Stimulated activated CD8-positive, alpha-beta memory T cell treated with anti-CD3 and anti-CD28 coated beads, Interleukin-2, amount 100 ng/mL, for 48 hours (primary cell): ENCODE data around the gene RBM38.
"Not testable (repeated sequence)": the region's sequence is repeated elsewhere in the genome, so short reads cannot be mapped to it uniquely, and the experiment has no call there.

Experiments used
- DNase-seq, 2 donors: peaks; one replicate each; pipeline ENCODE4 v3.0.0-alpha.2; 2020; ENCODE audit warnings: low read depth in 2 of 2

The RBM38 gene

DNA sequence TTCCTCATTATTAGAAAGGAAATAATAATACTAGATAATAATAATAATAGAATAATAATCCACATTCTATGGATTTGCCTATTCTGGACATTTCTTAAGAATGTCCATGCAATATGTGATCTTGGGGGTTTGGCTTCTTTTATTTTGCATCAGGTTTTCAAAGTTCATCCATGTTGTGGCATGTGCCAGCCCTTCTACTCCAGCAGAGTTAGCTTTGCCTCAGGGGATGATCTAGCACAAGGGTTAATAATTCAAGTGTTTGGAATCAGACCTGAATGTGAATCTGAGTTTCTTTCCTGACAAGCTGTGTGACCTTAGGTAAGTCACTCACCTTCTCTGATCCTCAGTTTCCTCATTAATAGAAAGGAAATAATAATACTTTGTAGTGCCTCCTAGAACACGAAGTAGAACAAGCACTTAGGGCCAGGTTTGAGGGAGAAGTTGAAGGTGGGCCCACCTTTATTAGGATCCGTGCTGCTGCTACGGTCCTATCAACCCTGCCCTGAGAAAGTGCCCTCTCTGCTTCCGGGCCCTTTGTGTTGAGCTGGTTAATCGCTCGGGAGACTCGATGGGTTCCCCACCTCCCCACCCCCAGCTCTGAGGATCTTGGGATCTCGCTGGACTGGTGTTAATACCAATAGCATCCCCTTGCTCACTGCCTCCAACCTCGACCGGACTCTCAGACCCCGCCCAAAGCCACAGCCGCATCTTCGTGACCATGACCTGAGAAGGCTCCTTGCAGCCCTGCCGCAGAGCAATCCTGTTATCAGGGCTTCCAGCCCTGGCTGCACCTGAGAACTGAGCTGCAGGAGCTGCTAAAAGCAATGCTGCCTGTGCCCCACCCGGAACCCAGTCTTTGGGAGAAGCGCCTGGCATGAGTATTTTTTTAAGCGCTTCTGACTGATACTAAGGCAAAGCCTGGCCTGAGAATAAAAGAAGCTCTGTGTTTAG, 26.9 kb downstream of the RBM38 start:
- no peak for DNase-seq

DNA sequence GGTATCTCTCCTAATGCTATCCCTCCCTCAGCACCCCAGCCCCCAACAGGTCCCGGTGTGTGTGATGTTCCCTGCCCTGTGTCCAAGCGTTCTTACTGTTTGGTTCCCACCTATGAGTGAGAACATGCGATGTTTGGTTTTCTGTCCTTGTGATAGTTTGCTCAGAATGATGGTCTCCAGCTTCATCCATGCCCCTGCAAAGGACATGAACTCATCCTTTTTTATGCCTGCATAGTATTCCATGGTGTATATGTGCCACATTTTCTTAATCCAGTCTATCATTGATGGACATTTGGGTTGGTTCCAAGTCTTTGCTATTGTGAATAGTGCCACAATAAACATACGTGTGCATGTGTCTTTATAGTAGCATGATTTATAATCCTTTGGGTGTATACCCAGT, 28.3 kb downstream of the RBM38 start:
- DNase-seq, result not testable (repeated sequence)

DNA sequence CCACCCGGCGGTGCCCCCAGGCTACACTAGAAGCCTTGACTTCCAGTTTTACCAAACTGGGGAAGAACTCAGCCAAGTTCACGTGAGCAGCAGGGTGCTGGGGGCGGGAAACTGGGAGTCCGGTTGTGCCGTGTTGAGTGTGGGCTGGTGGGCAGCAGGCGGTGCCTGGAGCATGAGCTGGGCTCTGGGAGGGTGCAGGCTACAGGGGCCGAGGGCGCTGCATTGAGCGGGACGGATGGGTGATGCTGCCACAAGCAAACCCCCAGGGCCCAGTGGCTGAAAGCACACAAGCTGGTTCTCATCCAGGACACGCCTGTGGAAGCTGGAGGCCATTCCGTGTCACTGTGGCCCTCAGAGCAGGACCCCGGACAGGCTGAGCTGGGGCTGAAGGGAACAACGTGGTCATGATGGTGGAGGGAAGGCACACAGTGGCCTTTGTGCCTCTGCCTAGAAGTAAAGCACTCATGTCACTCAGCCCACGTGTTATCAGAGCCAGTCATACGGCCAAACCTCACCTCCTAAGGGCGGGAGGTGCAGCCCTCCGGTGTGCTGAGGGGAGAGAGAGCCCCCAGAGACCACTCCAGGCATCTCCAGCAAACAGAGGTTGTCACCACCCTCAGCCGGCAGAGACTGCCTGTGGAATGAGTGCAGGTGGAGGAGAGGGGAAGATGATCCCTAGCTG, 29.5 kb downstream of the RBM38 start:
- DNase-seq, result no peak

DNA sequence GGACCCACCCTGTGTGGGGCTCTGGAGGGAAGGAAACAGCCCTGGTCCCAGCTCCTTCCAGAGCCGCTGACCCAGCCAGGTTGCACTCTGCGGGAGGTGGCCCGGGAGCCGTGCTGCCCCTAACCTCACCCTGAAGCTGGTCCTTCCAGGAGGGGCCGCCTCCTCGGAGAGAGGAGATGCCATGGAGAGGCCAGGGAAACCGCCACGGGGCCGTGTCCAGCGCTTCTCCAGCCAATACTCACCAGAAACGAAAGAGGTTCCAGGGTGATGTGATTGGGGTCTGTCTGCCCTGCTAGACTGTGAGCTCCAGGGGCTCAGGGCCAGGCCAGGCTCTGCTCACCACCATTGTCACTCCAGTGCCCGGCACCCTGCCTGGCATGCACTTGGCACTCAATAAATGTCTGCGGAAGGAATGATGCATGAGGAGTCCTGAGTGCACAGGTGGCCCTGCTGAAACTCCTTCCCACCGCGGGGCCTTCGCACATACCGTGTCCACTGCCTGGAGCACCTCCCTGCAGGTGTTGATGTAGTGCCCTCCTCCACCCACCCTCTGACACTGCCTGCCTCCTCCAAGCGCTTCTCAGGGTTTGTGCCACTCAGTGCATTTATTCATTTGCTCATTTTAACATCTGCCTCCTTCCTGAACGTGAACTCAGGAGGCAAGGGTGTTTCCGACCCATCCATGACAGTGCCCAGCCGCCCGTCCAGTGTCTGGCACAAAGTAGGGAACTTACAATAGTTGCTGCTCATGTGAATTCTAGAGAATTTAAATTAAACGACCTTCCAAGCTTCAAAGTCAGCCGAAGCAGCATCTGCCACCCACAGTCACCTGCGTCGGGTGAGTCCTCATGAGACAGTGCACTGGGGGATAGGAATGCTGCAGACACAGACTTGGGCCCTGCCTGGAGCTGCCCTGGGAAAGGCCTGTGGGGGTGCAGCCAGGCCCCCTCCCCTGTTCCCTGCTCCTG, 30.3 kb downstream of the RBM38 start:
- DNase-seq, result no peak

DNA sequence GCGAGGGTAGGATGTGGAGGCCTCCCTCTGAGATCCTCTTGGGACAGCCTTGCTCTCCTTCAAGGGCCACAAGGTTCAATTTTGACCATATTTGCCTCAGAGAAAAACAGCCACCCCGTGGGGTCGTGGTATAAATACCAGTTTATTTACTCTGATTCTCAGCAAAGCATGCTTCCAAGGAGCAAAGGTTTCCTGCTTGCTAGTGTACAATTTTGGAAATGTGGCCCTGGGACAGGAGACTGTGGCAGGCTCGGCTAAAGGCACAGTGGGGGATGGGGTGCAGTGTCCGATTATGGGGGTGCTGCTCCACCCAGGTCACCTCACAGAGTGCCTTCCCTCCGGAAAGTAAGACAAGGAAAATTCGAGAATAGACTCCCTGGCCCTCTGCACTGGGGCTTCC, 31.1 kb downstream of the RBM38 start:
- no peak for DNase-seq

DNA sequence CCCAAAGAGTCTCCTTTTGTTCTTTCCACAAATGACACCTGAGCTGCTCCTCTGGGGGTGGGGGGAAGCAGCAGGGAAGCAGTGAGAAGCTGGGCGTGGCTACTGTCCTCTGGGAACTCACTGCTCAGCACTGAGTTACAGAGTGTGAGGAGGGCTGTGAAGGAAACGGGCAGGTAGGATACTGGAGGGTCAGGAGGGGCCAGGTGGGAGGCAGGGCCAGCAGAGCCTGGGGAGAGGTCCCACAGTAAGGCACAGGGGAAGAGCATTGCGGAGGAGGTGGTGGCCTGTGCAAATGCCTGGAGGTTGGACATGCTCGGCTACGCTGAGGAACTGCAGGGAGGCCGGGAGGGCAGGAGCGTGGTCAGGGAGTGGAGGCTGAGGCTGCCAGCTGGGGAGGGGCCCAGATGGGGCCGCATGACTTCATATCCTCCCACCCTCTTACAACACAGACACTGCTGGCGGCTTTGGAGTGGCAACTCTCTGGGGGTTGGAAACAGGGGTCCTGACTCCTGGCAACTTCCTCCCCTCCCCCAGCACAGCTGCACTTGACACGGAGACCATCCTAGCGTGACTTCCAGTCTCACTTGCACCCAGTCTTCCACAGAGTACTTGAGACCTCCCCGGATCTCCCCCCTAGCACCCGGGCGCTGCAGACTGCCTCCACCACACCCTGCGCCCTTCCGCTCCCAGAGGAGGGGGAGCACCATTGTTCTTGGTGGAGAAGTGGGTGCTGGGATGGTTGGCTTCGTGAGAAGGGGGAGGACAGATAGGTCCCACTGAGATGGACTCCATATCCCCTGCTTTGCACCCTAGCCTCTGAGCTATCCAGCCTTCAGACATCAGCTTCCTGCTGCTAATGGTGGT, 34.2 kb downstream of the RBM38 start:
- DNase-seq, result no peak

DNA sequence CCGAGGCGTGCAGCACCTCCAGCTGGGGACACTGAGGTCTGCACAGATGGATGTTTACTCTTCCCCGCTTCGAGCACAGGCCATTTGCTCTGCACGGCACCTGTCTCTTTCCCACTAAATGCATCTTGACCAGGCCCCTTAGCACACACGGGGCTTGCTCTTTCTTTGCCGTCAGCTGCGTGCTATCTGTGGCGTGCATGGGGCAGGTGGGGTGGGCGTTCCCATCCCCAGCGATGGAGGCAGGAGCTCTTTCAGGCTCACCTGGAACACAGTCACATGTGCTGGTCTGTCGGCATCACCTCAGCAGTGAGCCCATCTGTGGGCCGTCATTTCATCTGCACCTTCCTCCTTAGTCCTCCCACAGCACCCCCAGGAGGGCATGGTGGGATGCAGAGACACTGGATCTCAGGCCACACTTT, 35.1 kb downstream of the RBM38 start:
- DNase-seq, result no peak

DNA sequence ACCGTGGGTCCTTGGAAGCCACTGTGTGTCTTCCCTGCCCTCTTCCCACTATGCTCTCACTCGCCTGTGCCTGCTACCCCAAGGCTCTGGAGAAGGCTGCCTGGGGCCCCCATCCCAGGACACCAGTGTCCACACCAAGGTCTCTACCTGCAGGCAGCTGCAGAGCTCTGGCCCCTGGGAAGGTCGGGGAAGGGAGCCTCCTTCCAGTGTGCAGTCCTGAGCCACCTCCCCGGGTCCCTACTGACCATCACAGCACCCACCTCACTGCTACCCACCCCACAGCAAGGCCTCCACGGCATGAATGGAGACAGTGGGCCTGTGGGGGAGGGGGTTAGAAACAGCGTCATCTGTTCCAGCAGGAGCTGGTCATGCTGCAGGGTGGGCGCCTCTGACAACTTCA, 35.6 kb downstream of the RBM38 start:
- DNase-seq, result no peak

DNA sequence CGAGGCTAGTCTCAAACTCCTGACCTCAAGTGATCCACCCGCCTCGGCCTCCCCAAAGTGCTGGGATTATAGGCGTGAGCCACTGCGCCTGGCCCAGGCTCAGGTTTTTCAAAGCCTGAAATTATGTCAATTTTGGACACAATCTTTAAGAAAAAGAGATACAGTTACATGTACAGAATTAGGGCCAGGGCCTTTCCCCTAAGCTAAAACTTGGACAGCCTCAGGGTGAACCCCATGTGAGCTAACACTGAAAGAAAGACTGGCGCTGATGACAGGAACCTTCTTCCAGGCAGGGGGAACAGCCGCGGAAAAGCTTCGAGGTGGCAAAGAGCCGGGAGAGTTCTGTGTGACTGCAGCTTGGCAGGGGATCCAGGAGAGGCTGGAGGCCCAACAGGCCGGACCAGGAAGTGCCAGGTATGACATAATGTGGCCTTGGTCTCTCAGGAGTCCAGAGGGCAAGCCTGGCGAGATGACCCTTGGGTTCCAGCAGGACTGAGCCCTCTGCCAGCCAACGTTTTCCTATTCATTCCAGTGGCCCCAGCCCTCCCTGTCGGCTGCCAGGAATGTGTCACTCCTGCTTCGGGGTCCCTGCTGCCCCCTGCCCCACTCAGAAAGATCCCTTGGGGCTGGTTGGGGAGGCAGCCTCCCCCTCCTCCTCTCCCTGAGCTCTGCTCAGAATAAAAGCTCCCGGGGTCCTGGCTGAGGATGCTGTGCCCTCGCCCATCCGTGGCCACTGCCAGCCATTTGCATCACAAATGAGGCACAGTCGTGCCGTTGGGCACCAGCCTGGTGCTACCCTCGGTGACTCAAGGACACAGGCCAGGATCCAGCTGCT, 37.3 kb downstream of the RBM38 start:
- DNase-seq, result no peak

DNA sequence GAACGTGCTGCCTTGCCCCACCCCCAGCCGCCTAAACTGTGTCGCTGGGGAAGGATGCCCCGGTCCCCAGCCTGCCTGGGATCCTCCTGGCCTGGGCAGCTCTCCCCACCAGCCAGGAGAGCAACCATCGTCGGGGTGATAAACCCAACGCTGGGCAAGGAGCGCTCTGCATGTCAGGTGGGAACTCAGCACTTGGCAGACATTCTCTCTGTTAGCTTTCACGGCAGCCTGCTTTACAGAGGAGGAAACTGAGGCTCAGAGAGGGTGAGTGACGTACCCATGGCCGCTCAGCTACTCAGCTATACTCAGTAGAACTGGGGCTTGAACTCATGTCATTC, 37.9 kb downstream of the RBM38 start:
- DNase-seq, result no peak

DNA sequence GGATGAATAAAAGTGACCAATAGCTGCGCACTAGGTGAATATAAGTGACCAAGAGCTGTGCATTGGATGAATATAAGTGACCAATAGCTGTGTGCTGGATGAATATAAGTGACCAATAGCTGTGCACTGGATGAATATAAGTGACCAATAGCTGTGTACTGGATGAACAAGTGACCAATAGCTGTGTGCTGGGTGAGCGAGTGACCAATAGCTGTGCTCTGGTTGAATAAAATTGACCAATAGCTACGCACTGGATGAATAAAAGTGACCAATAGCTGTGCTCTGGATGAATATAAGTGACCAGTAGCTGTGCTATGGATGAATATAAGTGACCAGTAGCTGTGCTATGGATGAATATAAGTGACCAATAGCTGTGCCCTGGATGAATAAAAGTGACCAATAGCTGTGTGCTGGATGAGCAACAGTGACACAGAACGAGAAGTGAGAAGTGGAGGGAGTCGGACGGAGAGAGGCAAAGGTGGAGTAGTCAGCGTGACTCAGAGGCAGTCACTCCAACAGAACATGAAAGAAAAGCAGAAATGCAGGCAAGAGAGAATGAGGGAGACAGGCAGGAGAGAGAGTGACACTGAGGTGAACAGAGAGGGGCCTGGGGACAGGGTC, 38.5 kb downstream of the RBM38 start:
- no peak for DNase-seq

DNA sequence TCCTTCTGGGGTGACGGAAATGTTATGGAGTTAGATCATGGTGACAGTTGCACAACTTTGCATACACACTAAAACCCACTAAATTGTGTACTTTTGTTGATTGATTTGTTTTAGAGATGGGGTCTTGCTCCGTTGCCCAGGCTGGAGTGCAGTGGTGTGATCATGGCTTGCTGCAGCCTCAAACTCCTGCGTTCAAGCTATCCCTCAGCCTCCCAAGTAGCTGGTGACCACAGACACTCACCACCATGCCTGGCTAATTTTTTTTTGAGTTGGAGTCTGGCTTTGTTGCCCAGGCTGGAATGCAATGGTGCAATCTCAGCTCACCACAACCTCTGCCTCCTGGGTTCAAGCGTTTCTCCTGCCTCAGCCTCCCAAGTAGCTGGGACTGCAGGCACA, 39.0 kb downstream of the RBM38 start:
- not testable (repeated sequence) for DNase-seq

DNA sequence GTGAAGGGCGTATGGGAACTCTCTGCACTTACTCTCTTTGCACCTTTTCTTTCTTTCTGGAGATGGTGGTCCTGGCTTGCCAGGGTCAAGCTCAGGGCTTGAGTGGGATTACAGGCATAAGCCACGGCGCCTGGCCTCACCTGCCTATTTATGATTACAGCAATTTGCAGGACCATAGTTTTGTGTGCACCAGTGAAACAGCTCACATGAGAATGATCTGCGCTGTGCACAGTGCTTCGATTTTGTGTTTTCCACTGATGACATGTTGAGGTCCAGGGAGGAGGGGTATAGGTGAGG, 40.3 kb downstream of the RBM38 start:
- DNase-seq, result no peak

DNA sequence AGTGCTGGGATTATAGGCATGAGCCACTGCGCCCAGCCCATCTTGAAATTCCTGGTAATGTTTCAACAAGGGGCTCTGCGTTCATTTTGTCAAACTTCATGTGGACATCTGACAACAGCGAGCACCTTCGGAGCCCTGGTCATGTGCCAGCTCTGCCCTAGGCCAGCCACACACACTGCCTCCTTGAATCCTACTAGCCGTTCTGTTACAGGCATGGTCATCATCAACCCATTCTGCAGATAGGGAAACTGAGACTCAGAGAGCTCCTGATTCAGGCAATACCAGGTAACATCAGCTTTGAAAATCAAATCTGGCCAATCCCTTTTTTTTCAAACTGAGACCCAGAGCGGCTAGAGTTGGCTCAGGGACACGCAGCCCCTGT, 41.3 kb downstream of the RBM38 start:
- no peak for DNase-seq

DNA sequence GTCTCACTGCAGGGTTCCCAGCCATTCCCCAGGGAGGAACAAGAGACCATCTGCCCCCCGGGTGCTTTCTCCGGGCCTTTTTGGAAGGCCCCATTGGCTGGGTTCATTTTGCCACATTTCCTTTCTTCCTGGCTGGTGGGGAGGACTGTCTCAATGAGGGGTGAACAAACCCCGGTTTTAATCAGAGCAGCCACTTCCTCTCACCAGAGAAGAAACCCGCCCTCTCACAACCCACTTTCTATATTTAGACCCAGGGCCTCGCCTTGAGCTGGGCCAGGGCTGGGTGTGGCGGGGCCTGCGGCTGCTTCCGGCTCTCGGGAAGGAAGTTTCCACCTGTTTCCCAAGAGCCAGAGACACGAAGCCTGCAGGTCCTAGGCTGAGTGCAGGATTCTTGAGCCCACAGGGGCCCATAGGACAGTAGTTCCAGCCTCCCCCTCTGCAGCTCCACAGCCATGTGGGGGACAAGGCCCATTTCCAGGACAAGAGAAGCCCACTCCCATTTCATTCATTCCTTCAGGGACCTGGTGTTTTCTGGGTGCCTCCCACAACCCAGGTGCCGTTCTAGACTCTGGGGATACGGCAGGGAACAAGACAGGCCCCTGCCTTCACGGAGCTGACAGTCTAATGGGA, 41.8 kb downstream of the RBM38 start:
- DNase-seq, result peak; percentile 37 to 53

DNA sequence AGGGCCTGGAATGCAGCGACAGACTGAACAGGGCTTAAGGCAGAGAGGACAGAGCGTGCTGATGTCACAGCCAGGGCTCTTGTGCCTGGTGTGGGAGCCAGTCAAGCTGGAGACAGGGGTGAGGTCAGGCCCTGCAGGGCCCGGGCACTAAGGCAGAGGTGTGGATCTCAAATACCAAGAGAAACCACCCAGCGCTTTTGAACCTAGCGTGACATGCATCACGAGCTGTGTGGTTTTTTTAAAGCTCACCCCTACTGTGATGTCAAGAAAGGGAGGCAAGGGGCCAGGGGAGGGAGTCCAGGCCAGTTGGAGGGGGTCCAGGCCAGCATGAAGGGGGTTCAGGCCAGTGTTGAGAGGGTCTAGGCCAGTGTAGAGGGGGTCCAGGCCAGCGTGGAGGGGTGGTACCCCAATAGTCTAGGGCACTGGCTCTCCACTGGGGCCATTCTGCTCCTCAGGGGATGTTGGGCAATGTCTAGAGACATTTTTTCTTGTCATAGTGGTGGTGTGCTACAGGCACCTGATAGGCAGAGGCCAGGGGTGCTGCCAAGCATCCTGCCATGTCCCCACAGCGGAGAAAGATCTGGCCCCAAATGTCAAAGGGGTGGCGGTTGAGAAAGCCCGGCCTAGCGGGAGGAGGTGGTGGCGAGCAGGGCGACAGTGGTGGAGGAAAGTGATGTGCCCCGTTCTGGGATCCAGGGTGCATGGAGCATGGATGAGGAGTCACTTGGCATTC, 42.6 kb downstream of the RBM38 start:
- peak in 1 of 2 donors; percentile 15 for DNase-seq

DNA sequence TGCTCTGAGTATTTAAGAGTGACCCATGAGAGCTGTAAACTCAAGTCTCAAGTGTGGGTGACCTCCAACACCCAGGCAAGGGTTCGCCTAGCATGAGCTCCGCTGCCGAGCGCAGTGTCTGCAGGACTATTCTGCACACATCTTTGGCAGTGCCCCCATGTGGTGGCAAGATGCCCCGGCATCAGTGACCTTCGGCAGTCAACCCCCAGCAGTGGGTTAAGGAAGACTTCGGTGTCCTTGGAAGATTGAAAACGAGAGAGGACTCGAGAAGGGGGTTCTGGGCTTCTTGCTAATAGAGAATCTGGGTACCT, 43.1 kb downstream of the RBM38 start:
- DNase-seq, result no peak

DNA sequence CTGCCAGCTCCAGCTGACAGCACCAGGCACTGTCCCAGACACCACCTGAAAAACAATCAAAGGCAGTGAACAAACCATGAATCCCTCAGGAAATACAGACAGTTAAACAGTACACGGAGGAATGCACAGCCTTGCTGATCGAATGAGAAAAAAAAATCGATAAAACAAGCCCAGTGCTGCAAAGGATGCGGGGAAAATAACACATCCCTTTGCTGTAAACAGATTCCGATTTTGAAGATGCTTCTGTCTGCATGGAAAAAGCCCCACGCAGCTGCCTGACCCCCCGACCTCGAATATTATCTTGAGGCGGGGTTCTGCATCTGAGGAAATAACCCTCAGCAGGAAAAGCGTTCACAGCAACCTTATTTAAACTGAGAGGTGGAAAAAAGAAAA, 43.9 kb downstream of the RBM38 start:
- no peak for DNase-seq
